GM12801 (cell line): ENCODE results near the gene EHBP1L1.

Experiments used
- TF ChIP-seq, protein P1 (sequence below): IDR thresholded peaks from one replicate; pipeline ENCODE4 v1.5.1; 2011; ENCODE audit warnings: control low read depth; ENCODE audit not compliant: insufficient read length; ENCODE audit errors: extremely low read depth

Gene EHBP1L1

GRCh38 chr11:65559535-65559934 lies 16.3 kb upstream of the EHBP1L1 start:
- TF ChIP-seq, protein P1, sequence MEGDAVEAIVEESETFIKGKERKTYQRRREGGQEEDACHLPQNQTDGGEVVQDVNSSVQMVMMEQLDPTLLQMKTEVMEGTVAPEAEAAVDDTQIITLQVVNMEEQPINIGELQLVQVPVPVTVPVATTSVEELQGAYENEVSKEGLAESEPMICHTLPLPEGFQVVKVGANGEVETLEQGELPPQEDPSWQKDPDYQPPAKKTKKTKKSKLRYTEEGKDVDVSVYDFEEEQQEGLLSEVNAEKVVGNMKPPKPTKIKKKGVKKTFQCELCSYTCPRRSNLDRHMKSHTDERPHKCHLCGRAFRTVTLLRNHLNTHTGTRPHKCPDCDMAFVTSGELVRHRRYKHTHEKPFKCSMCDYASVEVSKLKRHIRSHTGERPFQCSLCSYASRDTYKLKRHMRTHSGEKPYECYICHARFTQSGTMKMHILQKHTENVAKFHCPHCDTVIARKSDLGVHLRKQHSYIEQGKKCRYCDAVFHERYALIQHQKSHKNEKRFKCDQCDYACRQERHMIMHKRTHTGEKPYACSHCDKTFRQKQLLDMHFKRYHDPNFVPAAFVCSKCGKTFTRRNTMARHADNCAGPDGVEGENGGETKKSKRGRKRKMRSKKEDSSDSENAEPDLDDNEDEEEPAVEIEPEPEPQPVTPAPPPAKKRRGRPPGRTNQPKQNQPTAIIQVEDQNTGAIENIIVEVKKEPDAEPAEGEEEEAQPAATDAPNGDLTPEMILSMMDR, result no peak

- TF ChIP-seq, protein P1, result no peak
These were observed 15.8 kb upstream of the EHBP1L1 start for GRCh38 chr11:65559951-65560537.

- TF ChIP-seq, protein P1, result no peak
These were observed 15.1 kb upstream of the EHBP1L1 start for GRCh38 chr11:65560555-65561418.

DNA sequence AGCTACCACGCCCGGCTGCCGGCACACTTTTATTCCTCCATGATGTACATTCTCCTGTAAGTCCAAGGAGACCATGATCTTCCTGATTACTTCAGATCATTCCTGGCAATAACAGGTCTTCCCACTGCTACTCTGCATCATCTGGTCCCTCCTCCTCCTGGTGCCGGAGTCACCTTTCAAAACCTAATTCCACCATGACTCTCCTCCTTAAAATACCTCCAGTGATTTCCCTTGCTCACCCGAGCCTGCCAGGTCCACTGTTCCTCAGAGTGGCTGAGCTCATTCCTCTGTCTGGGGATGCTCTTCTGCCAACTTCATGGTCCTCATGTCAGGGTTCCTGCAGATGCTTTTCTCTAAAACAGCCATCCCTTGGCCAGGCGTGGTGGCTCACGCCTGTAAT lies 13.8 kb upstream of the EHBP1L1 start:
- TF ChIP-seq, protein P1, result no peak

- TF ChIP-seq, protein P1, result no peak
These were observed 13.1 kb upstream of the EHBP1L1 start for GRCh38 chr11:65562788-65563187.

DNA sequence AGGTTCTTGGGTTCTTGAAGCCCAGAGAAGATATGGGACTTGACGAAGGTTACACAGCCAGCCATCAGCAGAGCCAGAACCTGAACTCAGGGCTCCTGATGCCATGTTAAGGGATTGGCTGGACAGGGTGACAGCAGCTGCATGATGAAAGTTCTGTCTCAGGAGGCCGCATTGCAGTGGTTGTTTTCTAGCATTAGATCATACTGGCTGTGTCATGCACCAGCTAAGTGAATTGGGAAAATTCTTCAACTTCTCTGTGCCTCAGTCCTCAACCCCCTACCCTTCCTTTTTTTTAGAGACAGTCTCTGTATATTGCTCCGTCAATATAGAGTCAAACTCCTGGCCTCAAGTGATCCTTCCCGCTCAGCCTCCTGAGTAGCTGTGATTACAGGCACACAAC lies 12.3 kb upstream of the EHBP1L1 start:
- TF ChIP-seq, protein P1, result no peak

- TF ChIP-seq, protein P1, result no peak
These were observed 10.0 kb upstream of the EHBP1L1 start for GRCh38 chr11:65565624-65566453.
